HG03066 (cell line): Measurements from ENCODE around the gene COL7A1.

Experiments used
- ATAC-seq: cut with Tn5 transposase; IDR thresholded peaks from one replicate; pipeline ENCODE4 v1.9.1; 2021; ENCODE audit warnings: low read depth; ENCODE audit not compliant: unreplicated experiment

Gene COL7A1

DNA sequence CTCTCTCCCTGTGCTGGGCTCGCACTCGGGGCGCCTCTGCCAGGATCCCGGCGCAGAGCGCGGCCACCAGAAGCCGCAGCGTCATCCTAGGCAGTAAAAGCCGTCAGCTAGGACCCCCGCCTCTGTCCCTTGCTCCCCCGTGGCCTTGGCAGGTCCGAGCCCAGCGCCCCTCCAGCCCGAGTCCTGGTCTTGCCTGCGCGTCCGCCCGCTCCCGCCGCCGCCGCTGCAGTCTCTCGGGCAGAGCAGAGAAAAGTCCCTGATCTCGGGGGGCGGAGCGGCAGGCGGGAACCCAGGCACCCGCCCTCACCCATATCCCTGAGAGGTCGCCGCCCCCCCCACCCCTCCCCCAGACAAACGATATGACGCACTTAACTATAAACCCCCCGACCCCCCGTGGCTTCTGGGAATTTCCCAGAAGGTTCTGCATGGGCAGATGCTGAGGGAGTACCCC, at the start of gene COL7A1:
Gene COL7A1 (minus strand): TSS at position 255 of the 451 bp plus-strand sequence. CDS start 170 bp downstream, at position 85.
- no peak for ATAC-seq

DNA sequence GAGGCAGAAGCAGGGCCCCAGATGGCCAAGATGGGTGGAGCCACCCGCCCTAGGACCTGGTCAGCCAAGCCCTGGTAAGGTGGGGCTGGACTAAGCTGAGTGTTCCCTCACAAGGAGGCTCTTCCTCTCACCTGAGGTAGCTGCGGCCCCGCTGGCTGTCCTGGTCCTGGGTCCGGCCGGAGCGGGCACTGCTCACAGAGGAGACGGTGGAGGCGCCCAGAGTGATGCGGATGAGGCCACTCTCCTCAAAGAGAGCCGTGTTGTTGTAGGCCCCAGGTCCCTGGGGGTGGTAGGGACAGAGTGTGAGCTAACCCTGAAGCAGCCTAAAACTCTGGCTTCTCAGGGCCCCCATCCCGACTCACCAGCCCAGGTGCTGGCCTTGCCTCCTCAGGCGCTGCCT, 47.5 kb upstream of the COL7A1 start:
- ATAC-seq = no peak

DNA sequence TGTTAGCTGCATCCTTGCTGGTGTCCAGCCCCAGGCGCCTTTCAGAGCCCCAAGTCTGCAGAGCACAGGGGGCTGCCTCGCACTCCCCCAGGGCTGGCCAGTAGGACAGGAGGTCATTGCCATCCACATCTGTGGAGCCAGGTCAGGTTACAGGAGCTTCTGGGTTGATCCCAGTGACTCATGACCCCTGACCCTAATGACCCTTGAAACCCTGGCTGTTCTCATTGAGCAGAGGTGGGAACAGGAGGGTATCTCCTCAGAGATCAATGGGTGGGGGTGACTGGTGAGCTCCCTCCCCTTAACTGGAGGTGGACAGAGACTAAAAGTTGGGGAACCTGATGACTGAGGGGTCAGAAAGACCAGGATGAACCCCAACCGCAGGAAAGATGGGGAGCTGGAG, 46.3 kb upstream of the COL7A1 start:
- no peak for ATAC-seq

DNA sequence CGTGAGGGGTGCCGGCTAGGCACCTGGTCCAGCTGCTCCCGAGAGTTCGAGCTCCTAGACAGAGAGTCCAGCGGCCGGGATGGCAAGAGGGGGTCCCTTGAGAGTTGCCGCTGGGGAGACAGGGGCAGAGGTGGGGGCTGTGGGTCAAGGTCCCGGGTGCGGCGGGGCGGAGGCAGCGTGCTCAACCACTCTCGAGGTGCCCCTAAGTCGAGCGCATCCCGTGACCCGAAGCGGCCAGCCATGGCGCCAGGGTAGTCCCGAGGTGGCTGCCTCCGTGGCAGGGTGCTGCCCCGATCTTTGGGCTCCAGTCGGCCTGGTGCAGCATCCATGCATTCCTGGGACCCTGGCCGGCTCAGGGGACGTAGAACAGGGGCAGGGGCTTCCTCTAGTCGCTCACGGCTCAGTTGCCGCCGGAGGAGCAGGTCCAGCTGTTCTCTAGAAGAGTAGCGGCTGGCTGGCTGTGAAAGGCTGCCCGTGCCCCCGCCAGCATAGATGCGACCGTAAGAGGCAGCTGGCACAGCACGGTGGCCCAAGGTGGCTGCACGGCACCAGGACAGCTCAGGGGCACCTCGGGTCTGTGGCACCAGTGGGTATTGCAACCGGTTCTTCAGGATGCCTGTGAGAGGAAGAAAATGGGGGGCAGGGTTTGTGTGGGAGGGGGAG, 44.9 kb upstream of the COL7A1 start:
- no peak for ATAC-seq

DNA sequence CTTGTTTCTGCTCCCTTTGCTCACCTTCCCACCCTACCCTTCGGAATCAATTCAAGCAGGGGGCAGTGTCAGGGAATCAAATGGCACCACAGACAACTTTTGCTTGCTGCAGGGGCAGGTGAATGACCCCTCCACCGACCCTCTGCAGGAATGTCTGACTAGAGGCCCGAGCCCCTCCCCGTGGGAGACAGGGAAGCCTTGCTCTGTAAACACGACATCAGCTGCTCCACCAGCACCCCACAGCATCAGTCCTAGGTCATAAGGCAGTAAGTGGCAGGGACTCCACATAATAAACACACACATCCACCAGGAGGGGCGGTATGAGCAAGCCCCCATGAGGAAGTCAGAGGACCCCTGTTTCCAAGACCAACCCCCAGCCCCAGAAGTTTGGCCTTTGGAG, 42.2 kb upstream of the COL7A1 start:
- no peak for ATAC-seq

DNA sequence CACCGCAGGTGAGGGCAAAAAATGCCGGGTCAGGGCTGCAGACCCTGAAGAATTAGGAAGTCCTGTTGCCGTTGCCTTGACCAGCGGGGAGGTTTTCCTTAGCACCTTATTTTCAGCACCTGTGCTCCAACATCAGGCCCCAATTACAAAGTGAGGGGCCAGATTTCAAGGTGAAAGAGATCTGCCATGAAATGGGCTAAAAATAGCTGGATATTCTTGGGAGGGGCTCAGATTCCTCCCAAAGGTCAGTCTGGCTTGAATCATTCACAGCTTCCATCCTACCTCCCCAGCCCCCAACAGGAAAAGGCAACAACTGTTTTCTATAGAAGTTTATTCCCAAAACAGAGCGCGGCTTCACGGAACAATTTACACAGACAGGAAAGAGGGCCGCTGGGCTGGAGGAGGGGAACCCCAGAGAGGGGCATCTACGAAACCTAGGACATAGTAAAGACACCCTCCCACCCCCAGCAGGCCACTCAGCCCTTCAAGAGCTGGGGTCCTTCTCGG, 41.1 kb upstream of the COL7A1 start:
- ATAC-seq = no peak

DNA sequence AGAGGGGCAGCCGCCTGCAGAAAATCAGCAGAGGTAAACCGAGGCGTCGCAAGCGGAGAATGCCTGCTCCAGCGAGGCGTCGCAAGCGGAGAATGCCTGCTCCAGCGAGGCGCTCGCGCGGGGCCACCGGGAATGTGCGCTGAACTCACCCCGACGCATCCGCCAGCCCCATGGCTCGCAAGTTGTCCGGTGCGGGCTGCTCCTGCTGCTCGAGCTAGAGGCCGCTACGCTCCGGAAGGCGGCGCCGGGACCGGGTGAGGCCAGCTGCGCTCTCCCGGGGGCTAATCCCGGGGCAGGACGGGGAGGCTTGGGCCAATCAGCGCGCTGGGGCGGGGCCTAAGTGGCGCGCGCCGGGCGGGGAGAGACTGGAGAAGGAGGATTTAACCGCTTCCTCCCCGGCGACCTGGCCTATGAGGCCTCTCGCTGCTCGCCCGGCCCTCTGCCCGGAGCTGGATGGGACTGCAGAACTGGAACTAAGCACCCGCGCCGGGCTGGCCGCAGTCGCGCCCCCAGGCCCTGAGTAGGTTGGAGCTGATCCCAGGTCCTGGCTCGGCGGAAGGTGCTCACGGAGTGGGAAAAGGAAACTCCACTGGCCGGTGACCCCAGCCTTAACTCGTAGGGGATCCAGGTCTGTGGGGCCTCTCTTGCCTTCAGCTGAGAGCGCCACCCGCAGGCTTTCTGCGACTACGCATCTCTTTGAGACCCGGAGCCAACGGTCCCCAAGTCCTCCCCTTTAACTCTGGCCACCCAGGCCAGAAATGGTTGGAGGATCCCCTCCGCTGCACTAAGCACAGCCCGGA, 40.3 kb upstream of the COL7A1 start, which contains the start of gene SLC26A6:
Gene SLC26A6 (minus strand): TSS at position 240 of the 800 bp plus-strand sequence. CDS start 68 bp downstream, at position 172.
- ATAC-seq = peak; percentile 92

DNA sequence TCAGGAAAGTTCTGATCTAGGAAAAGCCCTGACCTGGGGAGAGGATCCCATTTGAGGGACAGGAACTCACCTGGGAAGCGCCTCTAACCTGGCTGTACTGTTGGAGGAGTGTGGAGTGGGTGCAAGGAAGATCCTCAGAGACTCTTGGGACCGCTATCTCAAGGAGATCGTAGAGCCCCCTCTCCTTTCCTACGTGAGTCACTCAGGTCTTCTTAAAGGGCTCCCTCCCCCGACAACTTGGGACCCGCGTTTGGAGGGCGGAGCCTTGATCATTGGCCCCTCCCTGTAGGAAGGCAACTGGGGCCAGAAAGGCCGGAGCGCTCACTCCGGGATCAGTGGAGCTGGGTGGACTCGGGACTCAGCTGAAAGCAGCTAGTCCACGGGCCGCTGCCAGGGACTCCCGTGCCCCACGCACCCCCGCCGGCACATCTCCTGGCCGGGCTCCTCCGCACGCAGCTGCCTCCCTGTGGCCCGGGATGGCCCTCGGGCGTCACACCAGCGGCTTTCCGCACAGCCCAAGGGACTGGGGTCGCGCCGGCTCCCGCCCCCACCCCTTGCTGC, 39.6 kb upstream of the COL7A1 start:
- peak; percentile 29 for ATAC-seq

DNA sequence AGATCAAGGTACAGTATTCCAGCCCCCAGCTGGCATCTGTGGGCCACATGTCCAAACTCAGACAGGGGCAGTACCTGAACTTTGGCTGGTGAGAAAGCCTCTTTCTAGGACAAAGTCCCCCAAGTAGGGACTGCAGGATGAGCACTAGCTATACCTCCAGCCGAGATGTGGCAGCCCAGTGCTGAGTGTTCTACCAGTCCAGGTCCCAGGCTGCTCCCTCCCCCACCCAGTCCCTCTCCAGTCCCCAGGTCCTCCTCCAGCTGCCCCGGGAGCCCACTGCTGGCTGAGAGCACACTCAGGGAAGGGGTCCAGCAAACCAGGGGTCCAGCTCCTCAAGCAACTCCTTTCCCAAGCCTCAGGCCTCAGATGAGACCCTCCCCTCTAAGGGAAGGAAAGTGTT, 38.6 kb upstream of the COL7A1 start:
- ATAC-seq = no peak

DNA sequence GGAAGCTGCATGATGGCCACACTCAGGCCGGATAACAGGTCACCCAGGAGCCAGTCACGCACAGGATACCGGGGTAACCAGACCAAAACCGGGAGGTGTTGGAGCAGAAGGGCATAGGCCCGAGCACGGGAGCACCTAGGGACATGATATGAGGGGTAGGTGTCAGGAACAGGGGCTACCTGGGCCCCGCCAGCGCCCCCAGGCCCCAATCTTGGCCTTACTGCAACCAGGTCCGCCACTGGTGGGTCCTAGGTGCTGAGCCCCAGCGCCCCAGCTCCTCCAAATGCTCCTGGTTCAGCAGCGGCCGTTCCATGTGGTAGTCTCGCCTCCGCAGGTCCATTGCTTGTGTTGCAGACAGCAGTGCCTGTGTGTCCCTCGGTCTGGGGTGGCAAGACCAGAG, 38.1 kb upstream of the COL7A1 start:
- ATAC-seq = no peak

DNA sequence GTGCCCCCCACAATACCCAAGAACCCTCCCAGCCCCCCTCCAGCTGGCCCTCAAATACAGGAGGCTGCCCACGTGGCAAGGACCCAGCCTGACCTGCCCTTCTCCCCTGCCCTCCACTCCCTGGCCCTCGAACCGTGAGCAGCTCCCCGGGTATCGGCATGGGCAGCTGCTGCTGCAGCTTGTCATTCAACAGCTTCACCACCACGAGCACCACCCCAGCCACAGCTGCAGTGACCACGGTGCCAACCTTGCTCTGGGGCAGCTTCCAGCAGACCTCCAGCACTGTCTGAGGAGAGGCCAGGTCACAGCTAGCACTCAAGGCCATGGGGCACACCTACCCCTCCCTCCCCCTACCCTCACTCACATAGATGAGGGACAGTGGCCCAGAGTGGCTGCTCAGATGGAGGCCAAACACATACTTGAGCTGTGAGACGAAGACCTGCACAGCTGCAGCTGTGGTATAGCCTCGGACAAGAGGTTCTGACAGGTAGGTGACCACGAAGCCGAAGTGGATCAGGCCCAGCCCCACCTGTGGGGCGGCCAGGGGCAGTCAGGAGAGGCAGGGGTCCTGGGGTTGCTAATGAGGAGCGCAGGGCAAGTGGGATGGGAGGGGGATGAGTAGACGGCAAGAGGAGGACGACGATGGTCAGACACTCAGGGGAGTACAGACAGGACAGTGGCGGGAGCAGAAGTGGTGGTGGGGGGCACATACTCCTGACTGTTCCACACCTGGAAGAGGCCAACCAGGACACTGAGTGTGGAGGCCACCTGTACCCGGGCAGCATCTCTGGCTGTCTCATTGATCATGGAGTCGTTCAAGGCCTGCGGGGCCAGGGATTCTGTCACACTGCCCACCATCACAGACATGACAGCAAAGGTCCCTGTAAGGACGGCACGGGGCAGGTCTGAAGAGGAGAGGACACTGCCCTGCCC, 36.7 kb upstream of the COL7A1 start:
- ATAC-seq = no peak

DNA sequence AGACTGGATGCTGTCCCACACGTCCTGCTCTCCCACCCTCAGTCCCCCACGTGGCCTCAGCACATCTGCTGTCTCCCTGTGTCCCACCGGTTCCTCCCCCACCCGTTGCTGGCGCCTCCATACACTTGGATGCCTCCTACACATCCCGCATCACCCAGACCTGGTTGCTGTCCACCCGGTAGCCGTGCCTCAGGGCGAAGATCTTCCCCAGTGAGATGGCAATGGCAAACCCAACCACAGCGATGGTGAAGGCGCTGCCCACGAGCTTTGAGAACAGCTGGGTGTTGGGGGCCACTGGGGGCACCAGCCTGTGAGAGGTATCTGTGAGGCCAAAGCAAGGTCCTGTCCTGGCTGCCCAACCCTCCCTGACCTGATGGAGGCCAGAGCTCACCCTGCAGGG, 35.7 kb upstream of the COL7A1 start:
- ATAC-seq = no peak

DNA sequence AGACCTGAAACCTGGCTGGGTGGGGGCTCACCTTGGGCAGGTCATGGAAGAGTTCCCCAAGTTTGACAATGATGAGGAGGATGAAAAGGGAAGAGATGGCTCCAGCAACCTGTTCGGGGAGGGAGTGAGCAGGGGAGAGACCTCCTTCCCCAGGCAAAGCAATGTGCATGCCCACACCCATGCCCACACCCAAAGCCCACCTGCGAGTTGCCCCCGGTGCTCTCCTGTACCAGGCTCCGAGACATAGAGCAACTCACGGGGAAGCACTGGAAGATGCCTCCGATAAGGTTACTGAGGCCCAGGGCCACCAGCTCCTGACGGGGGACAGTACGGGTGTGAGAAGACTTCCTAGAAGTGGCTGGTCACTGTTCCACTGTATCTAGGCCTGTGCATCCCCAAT, 35.3 kb upstream of the COL7A1 start:
- no peak for ATAC-seq

DNA sequence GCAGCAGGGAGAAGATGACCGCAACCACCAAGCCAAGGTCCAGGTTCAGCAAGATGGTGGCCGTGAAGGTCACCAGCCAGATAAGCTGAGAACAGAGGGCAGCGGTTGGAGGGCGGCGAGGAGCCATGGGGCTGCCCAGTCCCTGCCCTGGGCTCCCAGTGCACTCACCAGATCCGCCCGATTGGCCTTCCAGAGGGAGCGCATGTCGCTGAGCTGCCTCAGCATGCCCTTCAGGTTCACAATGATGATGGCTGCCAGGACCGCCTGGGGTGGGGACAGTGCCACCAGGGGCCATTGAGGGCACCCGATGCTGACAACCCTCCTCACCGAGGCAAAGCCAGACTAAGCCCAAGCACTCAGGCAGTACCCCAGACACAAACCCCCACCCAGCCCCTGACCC, 34.8 kb upstream of the COL7A1 start:
- ATAC-seq = no peak

DNA sequence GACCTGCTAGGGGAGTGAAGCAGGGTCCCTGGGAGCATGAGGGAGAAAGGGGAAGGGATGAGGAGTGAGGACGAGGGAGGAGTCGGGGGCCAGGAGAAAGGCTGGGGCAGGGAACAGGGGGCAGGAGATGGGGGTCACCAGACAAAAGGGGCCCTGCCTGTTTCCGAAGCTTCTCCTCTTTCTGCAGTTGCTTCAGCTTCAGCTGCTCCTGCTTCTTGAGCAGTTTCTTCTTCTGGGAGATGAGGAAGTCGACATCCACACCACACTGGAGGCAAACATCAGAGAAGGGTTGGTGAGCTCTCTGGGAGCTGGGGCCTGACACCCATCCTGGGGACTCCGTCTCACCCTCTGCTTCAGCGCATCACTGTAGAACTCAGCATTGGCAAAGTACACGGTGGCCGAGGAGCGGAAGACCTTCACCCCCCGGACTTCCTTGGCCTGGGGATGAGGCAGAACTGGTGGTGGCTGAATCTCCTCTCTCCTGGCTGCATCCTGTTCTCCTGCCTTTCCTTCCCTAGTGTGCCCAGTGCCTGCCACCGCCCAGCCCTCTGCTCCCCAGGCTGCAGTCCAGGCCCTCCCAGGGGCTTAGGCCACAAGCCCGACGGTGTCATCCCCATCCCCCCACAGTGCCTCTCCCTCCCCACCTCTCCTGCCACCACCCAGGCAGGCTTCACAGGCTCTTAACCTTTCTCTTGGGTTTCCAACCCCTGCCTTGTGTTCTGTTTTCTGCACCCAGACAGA, 33.3 kb upstream of the COL7A1 start:
- ATAC-seq = no peak

DNA sequence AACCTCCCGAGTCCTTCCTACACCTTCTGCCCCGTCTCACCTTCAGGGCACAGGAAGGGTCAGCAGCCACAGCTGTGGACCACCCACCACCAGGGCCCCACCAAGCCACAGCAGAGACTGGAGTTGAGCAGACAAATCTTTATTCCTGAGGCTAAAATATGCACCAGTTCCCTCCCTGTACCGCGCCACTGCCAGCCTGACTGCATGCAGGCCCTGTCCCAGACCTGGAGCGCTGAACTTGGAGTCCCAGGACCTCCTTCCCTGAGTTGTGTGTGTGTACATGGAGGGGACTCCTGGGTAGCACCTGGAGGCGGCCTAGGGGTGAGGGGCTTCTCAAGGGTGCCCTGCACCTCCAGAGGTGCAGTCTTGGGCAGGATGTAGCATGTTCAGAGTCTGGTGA, 30.5 kb upstream of the COL7A1 start:
- no peak for ATAC-seq

DNA sequence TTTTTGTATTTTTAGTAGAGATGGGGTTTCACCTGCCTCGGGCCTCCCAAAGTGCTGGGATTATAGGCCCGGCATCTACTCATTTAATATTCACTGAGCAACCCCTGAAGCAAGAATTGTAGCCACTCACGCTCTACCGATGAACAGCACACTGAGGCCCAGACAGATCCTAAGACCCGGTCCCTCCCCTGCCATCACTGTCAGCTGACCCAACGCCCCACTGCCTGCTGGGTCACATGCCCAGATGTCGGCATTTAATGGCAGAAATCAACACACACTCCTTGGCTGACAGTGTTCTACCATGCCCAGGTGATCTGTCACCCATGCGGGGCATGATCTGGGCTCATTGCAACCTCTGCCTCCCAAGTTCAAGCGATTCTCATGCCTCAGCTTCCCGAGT, 29.6 kb upstream of the COL7A1 start:
- no peak for ATAC-seq

DNA sequence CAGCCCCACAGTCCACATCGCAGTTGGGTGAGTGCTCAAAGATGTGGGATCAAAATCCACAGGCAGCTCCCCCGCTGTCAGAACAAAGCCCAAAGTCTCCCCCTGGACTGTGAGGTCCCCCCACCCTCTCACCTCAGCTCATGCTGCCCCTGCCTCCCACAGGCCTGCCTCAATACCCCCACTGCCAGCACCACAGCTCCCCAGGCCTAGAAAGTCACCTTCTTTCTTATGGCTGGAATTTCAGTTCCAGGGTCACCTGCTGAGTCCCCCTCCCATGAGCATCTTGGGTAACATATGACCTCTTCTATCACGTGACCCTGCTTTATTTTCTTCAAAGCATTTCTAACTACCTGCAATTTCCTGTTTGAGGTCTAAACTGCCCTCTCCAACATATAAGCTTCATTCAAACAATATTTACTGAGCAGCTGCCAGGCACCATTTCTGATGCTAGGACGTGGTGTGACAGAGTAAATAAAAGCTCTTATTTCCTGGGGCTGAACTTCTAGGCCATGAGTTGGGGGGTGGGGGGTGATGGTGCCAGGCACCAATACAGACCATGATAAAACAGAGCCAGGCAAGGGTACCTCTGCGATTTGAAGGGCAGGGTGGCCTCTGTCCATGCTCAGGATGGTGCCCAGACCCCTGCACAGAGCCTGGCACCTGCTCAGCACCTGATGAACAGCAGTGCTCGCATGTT, 28.9 kb upstream of the COL7A1 start:
- ATAC-seq = no peak

DNA sequence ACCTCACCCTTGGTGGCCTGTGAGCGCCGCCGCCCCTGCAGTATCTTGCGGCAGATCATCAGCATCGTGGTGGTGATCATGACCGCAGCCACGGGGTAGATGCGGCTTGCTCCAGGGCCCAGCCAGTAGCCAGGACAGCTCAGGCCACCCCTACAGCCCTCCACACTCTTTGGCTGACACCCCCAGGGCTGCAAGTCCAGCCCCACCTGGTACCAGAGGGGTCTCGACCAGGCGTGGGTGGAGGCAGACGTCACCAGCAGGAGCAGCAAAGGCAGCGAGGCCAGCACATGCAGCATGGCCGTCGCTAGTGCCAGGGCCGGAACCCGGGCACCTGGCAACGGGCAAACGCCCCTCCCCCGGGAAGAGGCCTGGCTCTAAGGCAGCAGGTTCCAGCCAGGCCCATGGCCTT, 26.3 kb upstream of the COL7A1 start, which contains the start of gene TMEM89:
Gene TMEM89 (minus strand): TSS at position 309 of the 409 bp plus-strand sequence. CDS start 13 bp downstream, at position 296.
- ATAC-seq = no peak
